ENCODE measurements around the gene CFAP221.

Gene CFAP221

GRCh38 chr2:119700866-119701265, 156.6 kb downstream of the CFAP221 start:
- no peak for DNase-seq (ENCODE audit: low read depth)

- DNase-seq (ENCODE audit: low read depth) = no peak
Measured at GRCh38 chr2:119701352-119701751, 157.1 kb downstream of the CFAP221 start.

- no peak for DNase-seq (ENCODE audit: low read depth)
Measured at GRCh38 chr2:119702203-119702917, 158.1 kb downstream of the CFAP221 start.

GRCh38 chr2:119702918-119703401, 158.7 kb downstream of the CFAP221 start:
- DNase-seq (ENCODE audit: low read depth) = peak; percentile 14

GRCh38 chr2:119703526-119703925, 159.3 kb downstream of the CFAP221 start:
- no peak for DNase-seq (ENCODE audit: low read depth)

GRCh38 chr2:119704670-119705120, 160.4 kb downstream of the CFAP221 start:
- peak; percentile 56 for DNase-seq (ENCODE audit: low read depth)

- DNase-seq (ENCODE audit: low read depth) = no peak
Measured at GRCh38 chr2:119706221-119706620, 162.0 kb downstream of the CFAP221 start.
